Fibroblast of peridontal ligament (primary cell): Measurements from ENCODE around the gene KLHDC7B.

Experiments used
- DNase-seq: peaks from one replicate; pipeline ENCODE4 v3.0.0-alpha.2; 2010; ENCODE audit errors: extremely low read depth

Gene KLHDC7B

DNA sequence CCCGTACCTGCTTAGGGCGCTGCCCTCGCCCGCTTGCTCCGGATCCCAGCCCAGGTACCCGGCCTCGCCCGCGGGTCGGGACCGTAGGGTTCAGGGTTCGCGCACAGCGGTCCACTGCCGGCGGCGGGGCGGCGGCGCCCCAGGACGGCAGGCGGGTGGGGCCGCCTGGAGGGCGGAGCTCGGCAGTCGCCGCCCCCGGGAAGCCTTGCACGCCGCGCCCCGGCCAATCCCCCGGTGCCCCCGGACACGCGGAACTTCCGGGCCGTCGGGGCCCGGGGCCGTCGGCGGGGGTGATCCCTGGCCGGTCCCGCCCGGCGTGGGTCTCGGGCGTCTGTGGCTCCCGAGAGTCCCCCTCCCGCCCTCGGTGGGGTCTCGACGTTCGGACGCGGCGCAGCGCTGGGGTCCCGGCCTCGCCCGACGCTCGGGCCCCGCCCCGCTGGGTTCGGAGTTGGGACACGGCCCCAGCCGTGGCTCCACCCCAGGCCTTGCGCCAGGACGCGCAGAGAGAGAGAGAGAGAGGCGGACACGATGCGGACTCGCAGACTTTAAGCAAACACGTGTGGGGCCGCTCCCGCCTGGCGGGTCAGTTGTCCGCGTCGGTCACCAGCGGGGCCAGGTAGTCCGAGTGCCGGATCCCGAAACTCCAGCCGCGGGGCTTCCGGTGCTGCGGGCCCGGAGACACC lies 15.7 kb upstream of the KLHDC7B start, which contains the start of gene TYMP:
TSS of gene TYMP (minus strand) at position 116 of the 683 bp plus-strand sequence. CDS start 303 bp downstream, outside the sequence.
- peak; percentile 71 for DNase-seq

GRCh38 chr22:50530580-50530876 lies 15.2 kb upstream of the KLHDC7B start:
- DNase-seq, result no peak

DNA sequence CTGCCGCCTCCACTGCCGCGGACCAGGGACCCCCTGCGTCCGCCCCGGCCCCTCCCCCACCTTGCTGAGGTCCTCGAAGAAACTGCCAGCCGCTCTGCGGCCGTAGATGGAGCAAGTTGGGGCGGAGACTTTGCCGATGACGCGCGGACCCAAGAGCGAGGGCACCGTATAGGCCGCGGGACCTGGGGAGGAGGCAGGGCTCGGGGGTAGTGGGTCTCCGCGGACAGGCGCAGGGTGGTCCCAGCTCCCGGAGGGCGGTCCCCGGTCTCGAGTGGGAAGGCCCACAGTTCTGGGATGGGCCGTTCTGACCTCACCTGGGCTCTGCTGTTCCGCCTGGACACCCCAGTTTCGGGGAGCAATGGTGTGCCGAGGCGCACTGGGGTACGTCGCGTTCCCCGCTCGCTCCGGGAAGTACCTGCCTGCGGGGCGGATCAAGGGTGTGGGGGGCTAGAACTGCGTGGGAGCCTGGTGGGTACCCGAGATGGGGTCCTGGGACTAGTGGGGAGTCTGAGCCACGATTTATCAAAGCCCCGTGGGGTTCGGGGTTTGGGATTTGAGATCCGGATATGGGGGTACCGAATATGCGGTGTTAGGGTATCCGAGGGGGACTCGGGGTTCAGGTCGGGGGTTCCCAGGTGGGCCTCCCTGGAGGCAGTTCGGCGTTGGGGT lies 14.7 kb upstream of the KLHDC7B start:
- peak; percentile 75 for DNase-seq

DNA sequence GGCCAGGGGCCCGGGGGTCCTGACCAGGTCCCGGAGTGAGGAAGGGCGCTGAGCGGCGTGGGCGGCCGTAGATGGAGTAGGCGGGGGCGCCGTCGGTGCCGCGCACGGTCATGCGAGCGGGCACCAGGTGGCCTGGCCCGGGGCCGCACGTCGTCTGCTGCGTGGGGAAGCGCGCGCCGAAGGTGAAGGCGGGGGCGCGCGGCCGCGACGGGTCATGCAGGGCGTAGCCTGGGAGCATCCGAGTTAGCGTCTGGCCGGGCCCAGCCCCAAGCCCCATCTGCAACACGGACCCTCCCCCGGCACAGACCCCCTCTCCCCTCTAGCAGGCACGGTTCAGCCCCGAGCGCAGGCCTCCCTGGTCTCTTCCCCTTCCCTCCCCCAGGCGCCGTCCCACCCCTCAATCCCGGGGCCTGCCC lies 14.1 kb upstream of the KLHDC7B start:
- DNase-seq, result no peak

DNA sequence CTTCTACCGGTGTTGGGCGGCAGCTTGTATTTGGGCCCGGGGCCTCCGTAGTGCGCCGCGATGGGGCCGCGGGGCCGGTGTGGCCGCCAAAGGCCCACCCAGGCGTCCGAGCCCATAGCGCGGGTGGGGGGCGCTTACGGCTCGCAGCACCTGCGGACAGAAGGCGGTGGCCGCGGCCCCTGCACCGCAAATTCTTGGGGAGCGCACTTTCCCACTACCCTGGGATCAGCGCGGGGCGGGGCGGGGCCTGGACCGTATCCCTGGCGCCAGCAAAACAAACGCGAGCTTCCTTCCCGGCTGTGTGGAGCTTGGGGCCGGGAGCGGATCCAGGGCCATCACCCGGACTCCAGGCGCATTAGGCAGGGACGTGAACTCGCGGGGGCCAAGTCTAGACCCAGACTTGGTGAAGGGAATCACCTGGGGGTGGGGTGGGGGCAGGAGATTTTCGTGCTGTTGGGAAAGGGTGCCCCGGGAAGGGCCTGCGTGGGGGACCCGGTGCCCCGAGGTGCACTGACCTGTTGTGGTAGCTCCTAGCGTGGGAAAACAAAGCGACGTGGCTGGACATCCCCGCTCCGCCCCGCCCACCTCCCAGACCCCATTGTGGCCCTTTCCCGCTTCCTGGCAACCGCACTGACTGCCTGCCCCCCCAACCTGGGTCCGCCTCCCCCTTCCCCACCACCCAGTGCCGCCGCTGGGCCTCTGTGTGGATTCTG lies 13.6 kb upstream of the KLHDC7B start:
- DNase-seq, result peak; percentile 59

DNA sequence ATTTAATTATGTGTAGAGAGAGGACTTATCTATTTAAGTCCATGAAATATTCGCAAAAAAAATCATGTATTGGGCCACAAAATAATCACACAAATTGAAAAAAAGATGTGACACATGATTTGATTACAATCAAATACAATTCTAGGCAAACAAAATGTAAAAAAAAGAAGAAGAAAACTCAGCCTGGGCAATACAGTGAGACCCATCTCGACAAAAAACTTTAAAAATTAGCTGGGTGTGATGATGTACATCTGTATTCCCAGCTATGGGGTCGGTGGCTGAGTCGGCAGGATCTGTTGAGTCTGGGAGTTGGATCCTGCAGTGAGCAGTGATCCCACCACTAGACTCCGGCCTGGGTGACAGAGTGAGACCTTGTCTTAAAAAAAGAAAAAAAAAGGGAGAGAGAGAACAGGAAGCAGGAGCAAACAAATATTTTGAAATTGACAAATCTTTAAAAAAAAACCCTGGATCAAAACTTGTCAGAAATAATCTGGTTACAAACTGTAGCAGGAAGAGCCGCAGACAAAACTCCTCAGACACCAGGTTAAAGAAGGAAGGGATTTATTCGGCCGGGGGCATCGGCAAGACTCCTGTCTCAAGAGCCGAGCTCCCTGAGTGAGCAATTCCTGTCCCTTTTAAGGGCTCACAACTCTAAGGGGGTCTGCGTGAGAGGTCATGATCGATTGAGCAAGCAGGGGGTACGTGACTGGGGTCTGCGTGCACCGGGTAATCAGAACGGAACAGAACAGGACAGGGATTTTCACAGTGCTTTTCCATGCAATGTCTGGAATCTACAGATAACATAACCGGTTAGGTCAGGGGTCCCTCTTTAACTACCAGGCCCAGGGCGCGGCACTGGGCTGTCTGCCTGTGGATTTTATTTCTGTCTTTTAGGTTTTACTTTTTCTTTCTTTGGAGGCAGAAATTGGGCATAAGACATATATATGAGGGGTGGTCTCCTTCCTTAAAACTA lies 12.6 kb upstream of the KLHDC7B start:
- DNase-seq, result no peak

- DNase-seq, result peak; percentile 29
These were observed 11.6 kb upstream of the KLHDC7B start for GRCh38 chr22:50533856-50534711.

- DNase-seq, result no peak
These were observed 10.6 kb upstream of the KLHDC7B start for GRCh38 chr22:50535113-50535512.

DNA sequence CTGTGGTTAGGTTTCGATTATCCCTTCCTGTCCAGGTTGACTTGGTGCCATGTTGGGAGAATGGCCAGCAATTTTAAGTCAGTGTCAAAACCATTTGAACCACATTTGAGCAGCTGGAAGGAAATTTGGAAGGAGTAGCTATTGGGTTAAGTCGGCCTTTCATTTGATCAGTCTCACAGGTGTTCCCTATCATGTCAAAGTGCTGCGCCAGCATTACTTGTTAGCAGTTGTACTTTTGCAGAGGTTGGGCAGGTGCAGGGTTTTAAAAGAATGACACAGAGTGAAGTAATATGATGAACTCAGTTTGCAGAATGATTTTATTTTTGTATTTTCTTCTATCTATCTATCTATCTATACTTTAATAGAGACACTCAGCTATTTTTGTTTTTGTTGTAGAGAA lies 9.5 kb upstream of the KLHDC7B start:
- no peak for DNase-seq

DNA sequence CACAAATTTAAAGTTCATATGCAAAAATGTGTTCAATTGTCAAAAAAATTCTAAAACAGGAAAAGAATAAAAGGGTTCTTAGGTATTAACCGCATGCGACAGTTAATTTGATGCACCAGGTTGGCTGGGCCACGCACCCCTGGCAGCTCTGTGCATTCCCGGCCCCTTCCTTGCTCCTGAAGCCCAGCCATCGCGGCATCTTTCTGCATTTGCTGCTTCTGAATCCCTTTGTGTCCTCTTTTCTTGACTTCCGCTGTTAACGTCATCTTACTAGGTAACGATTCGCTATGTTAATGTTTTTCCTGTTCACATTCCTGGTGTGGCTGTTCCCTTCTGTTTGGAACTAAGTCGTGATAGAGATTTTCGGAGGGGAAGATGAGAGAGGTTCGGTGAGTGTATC lies 7.9 kb upstream of the KLHDC7B start:
- no peak for DNase-seq

GRCh38 chr22:50540381-50540780 lies 5.3 kb upstream of the KLHDC7B start:
- no peak for DNase-seq

DNA sequence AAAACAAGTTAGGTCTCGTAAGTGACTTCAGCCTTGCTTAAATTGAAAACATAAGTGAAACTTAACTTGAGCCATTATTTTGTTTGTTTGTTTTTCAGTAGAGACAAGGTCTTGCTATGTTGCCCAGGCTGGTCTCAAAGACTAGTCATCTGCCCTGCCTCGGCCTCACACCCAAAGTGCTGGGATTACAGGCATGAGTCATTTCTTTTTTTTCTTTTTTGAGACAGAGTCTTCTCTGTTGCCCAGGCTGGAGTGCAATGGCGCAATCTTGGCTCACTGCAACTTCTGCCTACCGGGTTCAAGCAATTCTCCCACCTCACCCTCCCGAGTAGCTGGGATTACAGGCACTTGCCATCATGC lies 4.1 kb upstream of the KLHDC7B start:
- DNase-seq, result peak; percentile 95

GRCh38 chr22:50542416-50542927 lies 3.2 kb upstream of the KLHDC7B start:
- DNase-seq, result peak; percentile 39

- peak; percentile 52 for DNase-seq
These were observed 1.5 kb upstream of the KLHDC7B start for GRCh38 chr22:50544078-50544745.

- DNase-seq, result no peak
These were observed 899 bp upstream of the KLHDC7B start for GRCh38 chr22:50544746-50545253.

DNA sequence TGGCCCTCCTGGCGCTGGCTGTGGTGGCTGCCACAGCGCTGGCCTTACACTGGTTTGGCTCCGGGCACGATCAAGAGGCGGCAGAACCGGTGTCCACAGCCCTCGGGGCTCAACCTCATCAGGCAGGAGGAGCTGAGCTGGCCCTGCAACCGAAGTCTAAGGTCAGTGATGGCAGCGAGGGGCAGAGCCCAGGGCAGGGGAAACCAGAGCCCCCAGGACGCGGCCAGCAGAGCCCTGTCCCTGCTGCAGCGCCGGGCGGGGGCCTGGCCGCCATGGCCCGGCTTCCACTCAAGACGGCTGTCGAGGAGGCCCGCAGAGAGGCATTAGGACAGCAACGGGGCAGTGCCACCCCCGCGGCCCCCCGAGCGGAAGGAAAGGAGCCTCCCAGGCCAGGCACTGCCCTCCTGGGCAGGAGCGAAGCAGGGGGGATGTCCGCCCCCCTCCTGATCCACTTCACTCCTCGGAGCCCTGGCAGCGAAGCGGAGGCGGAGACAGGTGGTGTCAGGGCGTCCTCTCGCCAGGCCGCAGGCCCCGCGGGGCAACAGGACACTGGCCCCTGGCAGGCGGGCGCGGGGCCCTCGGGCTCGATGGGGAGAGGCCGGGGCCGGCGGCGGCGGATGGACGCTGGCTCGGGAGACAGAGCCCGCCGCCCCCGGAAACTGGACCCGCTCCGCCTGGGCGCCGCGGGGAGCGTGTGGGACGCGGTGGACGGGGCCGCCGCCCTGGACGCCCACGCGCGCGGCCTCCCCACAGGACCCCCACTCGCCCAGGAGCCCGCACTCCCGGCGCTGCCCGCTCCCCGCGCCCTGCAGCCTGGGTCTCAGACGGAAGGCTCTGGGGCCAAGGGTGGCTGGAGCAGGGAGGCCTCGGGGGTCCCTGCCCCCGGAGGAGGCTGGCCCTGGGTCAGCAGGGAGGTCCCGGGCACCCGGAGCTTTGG lies 895 bp downstream of the KLHDC7B start:
- no peak for DNase-seq

DNA sequence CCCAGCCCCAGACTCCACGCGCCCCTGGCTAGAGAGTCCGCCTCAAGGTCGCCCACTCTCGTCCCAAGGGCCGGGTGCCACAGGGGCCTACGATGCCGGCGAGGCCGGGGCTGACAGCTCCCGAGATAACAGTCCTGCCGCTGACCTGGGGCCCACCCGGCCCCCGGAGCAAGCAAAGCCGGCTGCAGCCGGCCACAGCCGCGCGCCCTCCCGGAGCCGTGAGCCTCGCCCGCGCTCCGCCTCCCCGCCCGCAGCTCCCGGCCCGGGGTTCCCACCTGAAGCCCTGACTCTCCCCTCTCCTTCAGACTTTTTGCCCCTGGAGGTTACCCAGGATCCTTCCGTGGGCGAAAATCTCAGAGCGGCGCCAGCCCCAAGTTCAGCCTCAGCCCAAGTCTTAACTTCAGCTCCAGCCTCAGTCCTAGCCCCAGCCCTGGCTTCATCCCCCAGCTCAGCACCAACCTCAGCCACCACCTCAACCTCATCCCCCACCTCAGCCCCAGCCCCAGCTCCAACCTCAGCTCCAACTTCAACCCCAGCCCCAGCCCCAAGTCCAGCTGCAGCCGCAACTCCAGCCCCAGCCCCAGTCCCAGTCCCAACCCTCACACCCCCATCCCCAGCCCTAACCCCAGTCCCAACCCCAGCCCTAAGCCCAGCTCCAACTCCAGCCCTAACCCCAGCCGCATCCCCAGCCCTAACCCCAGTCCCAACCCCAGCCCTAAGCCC lies 1.7 kb downstream of the KLHDC7B start:
- no peak for DNase-seq
